DMS79 (cell line): Measurements from ENCODE around the gene C2orf76.
"Not testable (repeated sequence)": the region's sequence is repeated elsewhere in the genome, so short reads cannot be mapped to it uniquely, and the experiment has no call there.

Experiments used
- DNase-seq: peaks from one replicate; lab custom pipeline; 2025; lab: John Stamatoyannopoulos, UW

The C2orf76 gene

GRCh38 chr2:119366649-119367471 is at the start of gene C2orf76, which contains the start of gene DBI:
Gene C2orf76 (minus strand): TSS chr2:119366834. CDS start chr2:119339959, 26,875 bp downstream.
Gene DBI (plus strand): TSS chr2:119366977. CDS start chr2:119367052, 75 bp downstream.
- DNase-seq, result peak; percentile 71

DNA sequence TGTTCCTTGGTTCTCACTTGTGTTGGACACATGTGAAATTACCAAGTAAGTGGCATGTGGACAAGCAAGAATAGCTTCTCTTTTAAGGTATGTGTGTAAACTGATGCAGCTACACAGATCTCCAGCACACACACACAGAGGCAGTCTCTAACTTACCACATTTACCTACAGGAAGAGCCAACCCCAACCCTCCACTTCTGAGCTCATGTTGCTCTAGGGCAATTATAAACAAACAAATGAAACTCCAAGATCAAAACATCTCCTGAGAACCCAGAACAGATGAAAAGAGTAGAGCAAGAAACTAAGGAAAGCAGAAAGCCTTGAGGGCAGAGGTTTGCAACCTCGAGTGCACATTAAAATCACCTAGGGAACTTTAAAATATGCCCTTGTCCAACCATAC is 49.0 kb upstream of the C2orf76 start:
- DNase-seq, result no peak

- no peak for DNase-seq
These were observed 48.3 kb upstream of the C2orf76 start for GRCh38 chr2:119414894-119415293.

GRCh38 chr2:119409506-119409905 is 42.9 kb upstream of the C2orf76 start:
- DNase-seq, result no peak

DNA sequence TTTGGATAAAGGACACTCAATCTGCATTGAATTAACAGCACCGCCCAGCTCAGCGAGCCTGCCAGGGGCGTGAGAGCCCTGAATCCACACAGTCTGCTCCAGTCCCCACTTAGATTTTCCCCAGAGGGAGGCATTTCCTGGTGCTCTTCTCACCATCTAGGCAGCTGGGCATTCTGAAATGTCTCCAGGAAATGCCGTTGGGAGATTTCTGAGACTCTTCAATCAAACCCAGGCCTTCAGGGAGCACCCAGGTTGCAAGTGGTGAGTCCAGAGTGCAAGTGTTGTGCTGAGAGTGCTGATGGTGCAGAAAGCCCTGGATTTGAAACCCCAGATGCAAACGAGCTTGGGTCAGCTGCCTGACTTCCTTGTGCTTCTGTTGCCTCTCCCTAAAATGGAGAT is 41.6 kb upstream of the C2orf76 start:
- DNase-seq, result no peak

DNA sequence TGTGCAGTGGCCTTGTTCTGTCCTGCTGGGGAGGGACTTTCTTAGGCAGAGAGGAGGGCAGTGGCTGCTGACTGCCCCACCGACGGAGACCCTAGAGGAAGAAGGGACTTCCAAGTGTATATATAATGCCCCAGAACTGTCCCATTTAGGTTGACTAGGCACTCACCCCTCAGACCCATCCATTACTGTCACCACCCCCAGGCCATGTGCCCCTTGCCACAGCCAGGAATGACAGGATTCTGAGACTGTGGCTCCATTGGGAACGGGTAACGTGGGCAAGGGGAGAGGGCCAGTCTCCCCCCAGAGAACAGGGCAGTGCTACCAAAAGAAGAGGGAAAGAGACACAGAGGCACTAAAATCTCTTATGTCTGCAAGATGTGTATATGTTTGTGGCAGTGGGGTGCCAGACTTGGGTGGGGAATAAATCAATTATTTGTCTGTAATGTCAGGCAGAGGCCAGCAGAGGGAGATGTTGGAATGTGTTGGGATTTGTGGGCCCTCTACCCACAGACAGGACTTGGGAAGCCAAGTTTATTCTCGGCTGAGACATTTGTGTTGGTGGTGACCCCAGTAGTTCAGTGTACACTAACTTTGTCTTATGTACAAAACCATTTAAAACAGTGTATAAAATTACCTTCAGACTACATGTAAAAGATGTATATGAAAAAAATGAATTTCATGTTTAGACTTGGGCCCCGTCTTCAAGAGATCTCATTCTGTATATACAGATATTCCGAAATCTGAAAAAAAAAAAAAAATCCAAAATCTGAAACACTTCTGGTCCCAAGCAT is 41.0 kb upstream of the C2orf76 start:
- DNase-seq, result no peak

GRCh38 chr2:119405151-119405550 is 38.5 kb upstream of the C2orf76 start:
- no peak for DNase-seq

DNA sequence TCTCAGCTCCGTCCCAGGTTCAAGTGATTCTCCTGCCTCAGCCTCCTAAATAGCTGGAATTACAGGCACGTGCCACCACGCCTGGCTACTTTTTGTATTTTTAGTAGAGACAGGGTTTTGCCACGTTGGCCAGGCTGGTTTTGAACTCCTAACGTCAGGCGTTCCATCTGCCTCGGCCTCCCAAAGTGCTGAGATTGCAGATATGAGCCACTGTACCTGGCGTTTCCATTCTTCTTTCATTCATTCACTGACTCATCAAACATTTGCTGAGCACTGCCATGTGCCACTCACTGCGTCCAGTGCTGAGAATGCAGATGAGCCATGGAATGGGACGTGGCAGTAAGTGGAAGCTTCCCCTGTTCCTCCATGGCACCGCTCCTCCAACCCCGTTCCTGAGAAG is 37.0 kb upstream of the C2orf76 start:
- DNase-seq, result not testable (repeated sequence)

- no peak for DNase-seq
These were observed 36.3 kb upstream of the C2orf76 start for GRCh38 chr2:119402645-119403560.

GRCh38 chr2:119402106-119402505 is 35.5 kb upstream of the C2orf76 start:
- DNase-seq, result no peak

DNA sequence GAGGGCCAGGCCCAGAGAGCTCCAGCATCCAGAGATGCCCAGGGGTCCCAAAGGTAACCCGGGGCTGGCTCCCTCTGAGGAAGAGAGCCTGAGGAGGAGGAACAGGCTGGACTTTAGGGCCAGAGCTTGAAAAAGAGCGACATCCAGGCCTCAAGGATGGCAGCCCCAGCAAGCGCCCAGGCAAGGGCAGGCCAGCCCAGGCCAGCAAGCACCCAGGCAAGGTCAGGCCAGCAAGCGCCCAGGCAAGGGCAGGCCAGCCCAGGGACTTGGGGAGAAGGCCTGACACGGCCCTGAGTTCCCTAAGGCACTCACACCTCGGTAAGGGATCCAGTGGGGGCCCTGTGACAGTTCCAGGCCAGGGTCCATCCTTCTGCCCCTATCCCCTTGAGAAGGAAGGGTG is 30.6 kb upstream of the C2orf76 start:
- no peak for DNase-seq

- DNase-seq, result no peak
These were observed 27.5 kb upstream of the C2orf76 start for GRCh38 chr2:119393971-119394748.

- no peak for DNase-seq
These were observed 23.1 kb upstream of the C2orf76 start for GRCh38 chr2:119389615-119390306.

- peak; percentile 27 for DNase-seq
These were observed 20.9 kb upstream of the C2orf76 start for GRCh38 chr2:119387381-119388129.

- no peak for DNase-seq
These were observed 18.8 kb upstream of the C2orf76 start for GRCh38 chr2:119385466-119385865.

- DNase-seq, result no peak
These were observed 18.3 kb upstream of the C2orf76 start for GRCh38 chr2:119384971-119385370.

DNA sequence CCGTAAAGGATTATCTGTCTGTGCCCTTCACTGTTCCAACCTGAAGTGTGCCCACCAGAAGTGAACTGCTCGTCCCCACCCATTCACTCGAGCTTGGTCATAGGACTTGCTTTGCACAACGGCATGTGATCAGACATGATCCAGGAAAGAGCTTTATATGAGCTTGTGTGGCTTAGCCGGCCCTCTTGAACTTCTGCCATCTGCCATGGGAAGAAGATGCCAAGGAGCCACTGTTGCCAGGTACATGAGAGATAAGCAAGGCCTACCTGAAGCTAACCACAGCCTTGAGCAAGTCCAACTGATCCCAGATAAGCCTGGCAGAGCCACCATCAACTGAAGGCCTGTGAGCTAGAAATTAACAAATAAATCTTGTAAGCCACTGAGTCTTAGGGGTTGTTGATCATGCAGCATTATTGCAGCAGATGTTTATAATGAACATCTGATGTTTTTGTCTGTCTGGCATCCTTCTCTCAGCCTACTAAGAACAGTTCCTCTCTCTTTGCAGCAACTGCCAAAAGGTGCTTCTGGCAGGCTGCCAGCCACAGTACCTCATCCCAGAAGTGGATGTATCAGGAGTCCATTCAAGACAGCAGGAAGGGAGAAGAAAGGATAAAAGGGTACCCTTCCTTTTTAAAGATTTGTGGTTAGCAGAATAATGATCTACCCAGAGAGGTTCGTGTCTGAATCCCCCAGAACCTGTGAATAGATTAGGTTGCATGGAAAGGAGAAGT is 16.9 kb upstream of the C2orf76 start:
- peak; percentile 23 for DNase-seq

- DNase-seq, result no peak
These were observed 11.9 kb upstream of the C2orf76 start for GRCh38 chr2:119378566-119378965.

GRCh38 chr2:119377993-119378345 is 11.3 kb upstream of the C2orf76 start:
- no peak for DNase-seq
